Stimulated activated CD8-positive, alpha-beta memory T cell treated with anti-CD3 and anti-CD28 coated beads, Interleukin-2, amount 100 ng/mL, for 1 hour (primary cell): ENCODE measurements around the gene CACNA2D3.

Source experiments
- DNase-seq, 2 donors: peaks; one replicate each; pipeline ENCODE4 v3.0.0-alpha.2; 2020; ENCODE audit warnings: low read depth in 2 of 2

CACNA2D3 gene

GRCh38 chr3:54171509-54171908 is 49.2 kb downstream of the CACNA2D3 start:
- no peak for DNase-seq

GRCh38 chr3:54171951-54172350 is 49.6 kb downstream of the CACNA2D3 start:
- DNase-seq: no peak

GRCh38 chr3:54173371-54173770 is 51.0 kb downstream of the CACNA2D3 start:
- DNase-seq: no peak

- no peak for DNase-seq
Measured at GRCh38 chr3:54176106-54176505, 53.8 kb downstream of the CACNA2D3 start.

- DNase-seq: no peak
Measured at GRCh38 chr3:54177816-54178215, 55.5 kb downstream of the CACNA2D3 start.

- DNase-seq: no peak
Measured at GRCh38 chr3:54178376-54178775, 56.0 kb downstream of the CACNA2D3 start.

GRCh38 chr3:54180921-54181320 is 58.6 kb downstream of the CACNA2D3 start:
- no peak for DNase-seq

- DNase-seq: no peak
Measured at GRCh38 chr3:54182242-54182641, 59.9 kb downstream of the CACNA2D3 start.

- no peak for DNase-seq
Measured at GRCh38 chr3:54185740-54186139, 63.4 kb downstream of the CACNA2D3 start.

- DNase-seq: no peak
Measured at GRCh38 chr3:54188176-54188791, 65.9 kb downstream of the CACNA2D3 start.

GRCh38 chr3:54191220-54191619 is 68.9 kb downstream of the CACNA2D3 start:
- no peak for DNase-seq

- no peak for DNase-seq
Measured at GRCh38 chr3:54192026-54192425, 69.7 kb downstream of the CACNA2D3 start.

GRCh38 chr3:54193093-54193492 is 70.7 kb downstream of the CACNA2D3 start:
- no peak for DNase-seq

GRCh38 chr3:54196360-54196991 is 74.1 kb downstream of the CACNA2D3 start:
- DNase-seq: no peak

GRCh38 chr3:54197509-54197908 is 75.2 kb downstream of the CACNA2D3 start:
- DNase-seq: no peak

- DNase-seq: no peak
Measured at GRCh38 chr3:54198556-54198955, 76.2 kb downstream of the CACNA2D3 start.

GRCh38 chr3:54202054-54202453 is 79.7 kb downstream of the CACNA2D3 start:
- no peak for DNase-seq

GRCh38 chr3:54202651-54203248 is 80.4 kb downstream of the CACNA2D3 start:
- DNase-seq: no peak

GRCh38 chr3:54206874-54207273 is 84.5 kb downstream of the CACNA2D3 start:
- no peak for DNase-seq

- DNase-seq: no peak
Measured at GRCh38 chr3:54211097-54211496, 88.7 kb downstream of the CACNA2D3 start.

- no peak for DNase-seq
Measured at GRCh38 chr3:54212723-54213122, 90.4 kb downstream of the CACNA2D3 start.

- no peak for DNase-seq
Measured at GRCh38 chr3:54213907-54214306, 91.6 kb downstream of the CACNA2D3 start.

- no peak for DNase-seq
Measured at GRCh38 chr3:54214845-54215244, 92.5 kb downstream of the CACNA2D3 start.
